Prostate gland (tissue), 2 donors: Measurements from ENCODE around the gene TMEM18.

ENCODE experiments used
- POLR2A ChIP-seq: fragments of 450-650 bp; IDR thresholded peaks from one replicate; pipeline ENCODE4 v1.6.1; 2016; ENCODE audit warnings: antibody characterized with exemption, mild to moderate bottlenecking
- POLR2AphosphoS5 ChIP-seq: sonication (generic); formaldehyde crosslinking; IDR thresholded peaks from one replicate; pipeline ENCODE4 v1.6.1; 2017; ENCODE audit warnings: antibody characterized with exemption
- TF ChIP-seq, protein P1 (sequence below), 4 experiments: fragments of 200-600 bp in 2 of 4; fragments of 450-650 bp in 2 of 4; sonication (generic) in 2 of 4; IDR thresholded peaks; 1 replicate in 3 of 4; 2 replicates in 1 of 4; pipeline ENCODE4 v1.5.1; 2016 to 2019; ENCODE audit warnings: antibody characterized with exemption in 4 of 4, mild to moderate bottlenecking in 2 of 4, moderate library complexity in 2 of 4

DNA sequence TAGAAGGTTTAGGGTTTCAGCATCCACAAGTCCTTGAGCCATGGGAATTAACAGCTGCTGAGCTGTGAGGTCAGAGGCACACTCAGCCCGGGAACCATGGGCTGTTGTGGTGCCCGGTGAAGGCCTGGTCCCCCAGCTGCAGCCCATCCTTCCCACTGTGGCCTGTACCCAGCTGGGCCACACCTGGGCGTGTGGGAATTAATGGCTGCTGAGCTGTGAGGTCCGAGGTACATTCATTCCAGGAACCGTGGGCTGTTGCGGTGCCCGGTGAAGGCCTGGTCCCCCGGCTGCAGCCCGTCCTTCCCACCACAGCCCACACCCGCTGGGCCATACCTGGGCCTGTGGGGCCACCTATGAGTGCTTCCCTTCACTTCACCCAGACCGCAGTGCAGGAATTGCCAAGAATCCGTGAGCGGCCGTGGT, 25.2 kb downstream of the TMEM18 start:
- TF ChIP-seq POLR2A (no peak), POLR2AphosphoS5 (no peak)
- TF ChIP-seq, protein P1, sequence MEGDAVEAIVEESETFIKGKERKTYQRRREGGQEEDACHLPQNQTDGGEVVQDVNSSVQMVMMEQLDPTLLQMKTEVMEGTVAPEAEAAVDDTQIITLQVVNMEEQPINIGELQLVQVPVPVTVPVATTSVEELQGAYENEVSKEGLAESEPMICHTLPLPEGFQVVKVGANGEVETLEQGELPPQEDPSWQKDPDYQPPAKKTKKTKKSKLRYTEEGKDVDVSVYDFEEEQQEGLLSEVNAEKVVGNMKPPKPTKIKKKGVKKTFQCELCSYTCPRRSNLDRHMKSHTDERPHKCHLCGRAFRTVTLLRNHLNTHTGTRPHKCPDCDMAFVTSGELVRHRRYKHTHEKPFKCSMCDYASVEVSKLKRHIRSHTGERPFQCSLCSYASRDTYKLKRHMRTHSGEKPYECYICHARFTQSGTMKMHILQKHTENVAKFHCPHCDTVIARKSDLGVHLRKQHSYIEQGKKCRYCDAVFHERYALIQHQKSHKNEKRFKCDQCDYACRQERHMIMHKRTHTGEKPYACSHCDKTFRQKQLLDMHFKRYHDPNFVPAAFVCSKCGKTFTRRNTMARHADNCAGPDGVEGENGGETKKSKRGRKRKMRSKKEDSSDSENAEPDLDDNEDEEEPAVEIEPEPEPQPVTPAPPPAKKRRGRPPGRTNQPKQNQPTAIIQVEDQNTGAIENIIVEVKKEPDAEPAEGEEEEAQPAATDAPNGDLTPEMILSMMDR (IDR thresholded peaks at IDR 0.05), result no peak
